ENCODE results near the gene QSOX2. TPM values are rescaled to one million over a fixed set of nuclear protein-coding genes. Genes with fewer than 3 reads are reported as not detected.

The QSOX2 gene
- total RNA-seq, 1 experiment from 2014 or later = 34.6 TPM

GRCh38 chr9:136282272-136282861 lies 36.8 kb upstream of the QSOX2 start:
- no peak for TF ChIP-seq JUND (IDR thresholded peaks at IDR 0.05)
- TF ChIP-seq REST (IDR thresholded peaks at IDR 0.05; ENCODE audit: low read depth) = no peak
- no peak for TF ChIP-seq SRF (IDR thresholded peaks at IDR 0.05; ENCODE audit: low read depth)
- no peak for TF ChIP-seq ATF3 (IDR thresholded peaks at IDR 0.05)
- no peak for TF ChIP-seq CTCF (IDR thresholded peaks at IDR 0.05 in 2 of 3, conservative IDR thresholded peaks at IDR 0.05 in 1 of 3; ENCODE audit: borderline replicate concordance in 1 of 3, insufficient read depth in 1 of 3, low read depth in 2 of 3, low read length in 2 of 3)
- no peak for TF ChIP-seq CBX3 (IDR thresholded peaks at IDR 0.05; ENCODE audit: low read depth)
- no peak for TF ChIP-seq POLR2AphosphoS5 (IDR thresholded peaks at IDR 0.05; ENCODE audit: low read depth, low read length)
- TF ChIP-seq SIN3A (IDR thresholded peaks at IDR 0.05; ENCODE audit: low read depth) = no peak
- no peak for TF ChIP-seq EGR1 (IDR thresholded peaks at IDR 0.05; ENCODE audit: low read depth)
- no peak for TF ChIP-seq EZH2phosphoT487 (IDR thresholded peaks at IDR 0.05; ENCODE audit: borderline replicate concordance)
- no peak for TF ChIP-seq FOSL1 (IDR thresholded peaks at IDR 0.05; ENCODE audit: low read depth)
- TF ChIP-seq ZFX (IDR thresholded peaks at IDR 0.05) = no peak
- TF ChIP-seq ZBTB33 (IDR thresholded peaks at IDR 0.05; ENCODE audit: extremely low read depth, insufficient replicate concordance, low read length) = no peak
- TF ChIP-seq SP1 (IDR thresholded peaks at IDR 0.05; ENCODE audit: low read depth) = no peak
- TF ChIP-seq ELF1 (IDR thresholded peaks at IDR 0.05; ENCODE audit: borderline replicate concordance, low read depth) = no peak
- TF ChIP-seq YY1 (IDR thresholded peaks at IDR 0.05; ENCODE audit: extremely low read depth, insufficient replicate concordance, low read depth, low read length) = no peak
- no peak for TF ChIP-seq CEBPB (IDR thresholded peaks at IDR 0.05; ENCODE audit: low read depth)
- TF ChIP-seq MAX (IDR thresholded peaks at IDR 0.05) = no peak
- no peak for TF ChIP-seq EZH2 (IDR thresholded peaks at IDR 0.05)
- POLR2A ChIA-PET = interaction anchor here (1.1 kb wide), 1 partner anchor 15 kb away, joined by 3 read pairs; no protein-coding TSS in a partner anchor
- H3K4me1 ChIP-seq (ENCODE audit: control insufficient read depth in 1 of 2, insufficient read depth in 2 of 2, low read length in 2 of 2) = peaks cover 6 to 9% of the 10 kb centered on the region in 2 experiments; a peak in 3 of 4 replicates
- ATAC-seq (no peak), DNase-seq (ENCODE audit: low read depth, low spot score) (no peak)
- no peaks in the 10 kb centered on the region for H3K9me3 ChIP-seq (ENCODE audit: control insufficient read depth in 1 of 2, insufficient read depth in 1 of 2, low read depth in 1 of 2, low read length in 2 of 2)
- H3K27ac ChIP-seq (ENCODE audit: low read depth, low read length) = no peak overlapping the region; the same call in 1 of the 2 replicates
- H3K27me3 ChIP-seq (ENCODE audit: insufficient read depth, low read length) = no peaks in the 10 kb centered on the region
- RAD21 ChIA-PET (ENCODE audit: low non-redundant PET in 1 of 2, low total read pairs in 2 of 2, uncharacterized antibody in 2 of 2, unreplicated experiment in 2 of 2) = no interaction called here
- no peak overlapping the region for H2AFZ ChIP-seq (ENCODE audit: low read depth, low read length, poor library complexity, severe bottlenecking)
- no peaks in the 10 kb centered on the region for H3K79me2 ChIP-seq (ENCODE audit: insufficient read depth, low read length)
- intact Hi-C loops (cut with micrococcal nuclease) = loop anchor here (2.0 to 10.0 kb wide), 3 partner anchors 150 to 680 kb away; partner anchors contain the start of gene UBAC1
- no peak overlapping the region for H3K9ac ChIP-seq (ENCODE audit: low read length)
- no TSS peak for BruUV-seq (replicated peaks)
- no peak overlapping the region for H3K4me3 ChIP-seq (replicated peaks in 1 of 2; ENCODE audit: low read depth in 1 of 2, low read length in 2 of 2)
- no peaks in the 10 kb centered on the region for H3K36me3 ChIP-seq (ENCODE audit: control insufficient read depth in 1 of 2, insufficient read depth in 2 of 2, low read length in 2 of 2)
- no peaks in the 10 kb centered on the region for H3K9me2 ChIP-seq (ENCODE audit: insufficient read depth)
- H4K20me1 ChIP-seq (ENCODE audit: insufficient read depth) = no peaks in the 10 kb centered on the region
- CTCF ChIA-PET = interaction anchor here (1.0 to 1.4 kb wide), 2 partner anchors 26 to 112 kb away, joined by 4 read pairs; no protein-coding TSS in a partner anchor
- no peak overlapping the region for H3K4me2 ChIP-seq (ENCODE audit: low read length)
